HG02623 (cell line): Measurements from ENCODE around the gene SBDS.
"Not testable (repeated sequence)": the region's sequence is repeated elsewhere in the genome, so short reads cannot be mapped to it uniquely, and the experiment has no call there.

Experiments used
- ATAC-seq: cut with Tn5 transposase; IDR thresholded peaks from one replicate; pipeline ENCODE4 v1.9.1; 2021; ENCODE audit warnings: moderate library complexity; ENCODE audit not compliant: unreplicated experiment

SBDS gene

DNA sequence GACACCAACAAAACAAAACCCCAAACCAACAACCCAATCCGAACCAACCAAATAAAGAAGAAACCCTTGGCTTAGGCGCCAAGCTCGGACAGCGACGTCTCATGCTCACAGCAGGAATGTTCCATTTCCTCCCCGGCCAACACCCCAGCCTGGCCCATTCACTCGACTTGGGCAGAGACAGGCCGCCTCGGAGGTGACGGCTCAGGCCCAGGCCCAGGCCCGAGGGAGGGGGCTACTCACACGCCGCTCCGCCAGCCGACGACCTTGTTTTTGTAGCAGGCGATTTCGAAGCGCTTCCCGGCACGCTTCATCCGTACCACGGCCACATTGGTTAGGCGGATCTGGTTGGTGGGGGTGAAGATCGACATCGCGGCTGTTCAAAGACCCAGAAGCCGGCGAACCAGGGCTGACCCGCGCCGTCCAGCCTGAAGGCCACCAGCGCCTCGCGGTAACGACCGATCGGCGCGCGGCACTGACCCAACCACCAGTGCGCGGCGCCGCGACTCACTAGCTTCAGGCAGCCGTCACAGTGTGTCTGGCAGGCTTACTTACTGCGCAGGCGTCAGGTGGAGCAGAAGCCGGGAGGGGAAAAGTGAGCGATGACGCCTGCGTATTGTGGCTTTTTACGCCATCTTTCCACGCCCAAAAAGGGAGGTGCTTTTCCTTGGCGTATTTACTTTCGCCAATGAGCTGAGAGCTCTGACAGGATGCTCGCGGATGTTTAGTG, at the start of gene SBDS:
Gene SBDS (minus strand): TSS at position 537 of the 727 bp plus-strand sequence. CDS start 169 bp downstream, at position 368.
- ATAC-seq: peak; percentile 56

DNA sequence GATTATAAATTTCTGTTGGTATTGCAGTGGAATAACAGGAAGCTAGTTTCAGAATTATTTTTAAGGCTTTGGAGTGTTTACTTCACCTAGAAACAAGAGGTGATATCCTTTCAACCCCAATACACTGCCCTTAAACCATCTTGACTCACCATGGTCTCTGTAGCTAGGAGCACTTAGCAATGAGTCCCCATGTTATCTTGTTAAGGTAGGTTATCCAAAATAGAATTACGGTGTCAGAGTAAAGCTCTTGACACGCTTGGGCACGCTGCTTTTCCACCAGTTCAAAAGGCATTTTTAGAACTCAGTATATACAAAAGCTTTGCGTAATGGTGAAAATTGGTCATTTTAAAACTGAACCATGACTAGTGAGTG, 48.2 kb upstream of the SBDS start:
- not testable (repeated sequence) for ATAC-seq

GRCh38 chr7:67042781-67043558, 47.6 kb upstream of the SBDS start:
- not testable (repeated sequence) for ATAC-seq

GRCh38 chr7:67040832-67041231, 45.4 kb upstream of the SBDS start:
- not testable (repeated sequence) for ATAC-seq

DNA sequence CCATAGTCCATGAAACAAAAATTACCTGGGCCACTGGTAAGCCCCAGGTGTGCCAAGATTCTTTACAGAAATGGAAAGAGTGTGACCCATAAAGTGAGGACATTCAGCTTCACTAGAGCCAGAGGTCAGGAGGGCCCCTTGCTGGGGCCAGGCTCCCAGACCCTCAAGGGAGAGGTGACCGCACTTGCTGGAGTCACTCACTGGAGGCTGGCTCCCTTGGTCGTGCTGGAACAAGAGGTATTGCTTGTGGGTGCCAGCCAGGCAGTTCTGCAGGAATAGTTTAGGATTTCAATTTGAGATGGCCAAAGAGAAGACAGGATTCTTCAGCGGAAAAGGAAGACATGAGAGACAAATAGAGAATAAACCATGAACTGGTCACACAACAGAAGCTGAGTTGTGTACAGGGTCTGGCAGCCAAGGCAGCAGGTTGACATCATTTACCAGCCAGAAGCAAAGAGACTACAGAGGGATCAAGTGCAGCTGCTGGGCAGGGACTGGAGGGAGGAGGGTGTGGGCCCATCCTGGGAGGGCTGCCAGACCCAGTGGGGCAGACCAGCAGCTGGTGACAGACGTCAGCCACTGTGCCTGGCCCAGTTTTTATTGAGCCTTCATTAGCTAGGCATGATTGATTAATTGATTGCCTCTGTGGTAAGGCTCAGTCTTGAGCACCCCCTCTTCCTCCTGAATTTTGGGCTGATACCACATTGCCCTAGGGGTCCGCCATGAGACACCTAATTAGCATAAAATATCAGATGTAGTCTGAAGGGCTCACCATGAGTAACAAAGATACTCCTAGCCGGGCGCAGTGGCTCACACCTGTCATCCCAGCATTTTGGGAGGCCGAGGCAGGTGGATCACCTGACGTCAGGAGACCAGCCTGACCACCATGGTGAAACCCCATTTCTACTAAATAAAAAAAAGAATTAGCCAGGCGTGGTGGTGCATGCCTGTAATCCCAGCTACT, 41.3 kb upstream of the SBDS start:
- ATAC-seq: not testable (repeated sequence)

DNA sequence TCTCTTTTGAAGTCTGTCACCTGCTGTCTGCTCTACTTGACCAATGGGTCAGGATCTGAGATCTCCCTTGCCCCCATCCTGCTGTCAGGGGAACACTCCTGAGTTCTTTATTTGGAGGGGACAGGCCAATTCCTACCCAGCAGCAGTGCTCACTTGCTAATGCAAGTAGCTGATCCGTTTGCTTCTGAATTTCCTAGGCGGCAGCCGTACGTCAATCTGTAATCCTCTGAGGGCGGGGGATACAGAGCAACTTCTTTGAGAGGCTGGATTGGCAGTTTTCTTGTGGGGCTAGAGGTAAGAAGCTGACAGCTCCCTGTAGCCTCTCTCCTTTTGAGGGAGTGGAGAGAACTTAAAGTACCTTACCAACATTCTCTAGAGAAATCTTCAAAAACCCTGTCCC, 37.9 kb upstream of the SBDS start:
- no peak for ATAC-seq

DNA sequence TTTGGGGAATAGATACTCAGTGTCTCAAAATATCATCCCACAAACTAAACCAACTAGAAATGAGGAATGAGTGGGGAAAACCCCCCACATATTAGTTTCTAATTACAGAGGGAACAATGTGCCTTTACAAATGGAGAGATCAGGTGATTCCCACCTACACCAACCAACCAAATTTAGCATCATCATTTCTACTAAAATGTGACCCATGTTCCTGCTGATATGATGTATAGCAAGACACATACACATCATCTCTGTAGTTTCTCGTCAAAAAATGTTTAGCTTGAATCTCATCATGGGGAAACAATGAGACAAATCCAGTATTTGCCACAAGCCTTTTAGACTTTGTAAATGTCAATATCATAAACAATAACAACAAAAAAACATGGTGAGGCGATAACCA, 36.3 kb upstream of the SBDS start:
- ATAC-seq: not testable (repeated sequence)

DNA sequence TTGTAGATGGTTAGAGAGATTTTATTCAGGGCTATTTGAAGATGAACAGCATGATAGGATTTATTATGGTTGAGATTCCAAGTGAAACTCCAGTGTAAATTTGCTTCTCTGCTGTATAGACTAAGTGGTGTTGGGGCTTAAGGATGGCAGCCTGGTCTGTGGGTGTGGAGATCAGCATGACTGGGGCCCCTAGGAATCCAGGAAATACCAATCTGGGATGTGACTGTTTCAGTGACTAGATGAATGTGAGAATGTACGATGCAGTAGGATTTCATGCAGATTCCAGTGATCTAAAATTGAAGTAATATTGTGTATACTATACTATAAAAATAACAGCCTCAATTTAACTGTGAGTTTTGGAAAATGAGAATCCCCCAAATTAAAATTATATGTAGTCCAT, 30.1 kb upstream of the SBDS start:
- ATAC-seq: not testable (repeated sequence)

- ATAC-seq: no peak
Measured at GRCh38 chr7:67022511-67022910, 27.1 kb upstream of the SBDS start.

DNA sequence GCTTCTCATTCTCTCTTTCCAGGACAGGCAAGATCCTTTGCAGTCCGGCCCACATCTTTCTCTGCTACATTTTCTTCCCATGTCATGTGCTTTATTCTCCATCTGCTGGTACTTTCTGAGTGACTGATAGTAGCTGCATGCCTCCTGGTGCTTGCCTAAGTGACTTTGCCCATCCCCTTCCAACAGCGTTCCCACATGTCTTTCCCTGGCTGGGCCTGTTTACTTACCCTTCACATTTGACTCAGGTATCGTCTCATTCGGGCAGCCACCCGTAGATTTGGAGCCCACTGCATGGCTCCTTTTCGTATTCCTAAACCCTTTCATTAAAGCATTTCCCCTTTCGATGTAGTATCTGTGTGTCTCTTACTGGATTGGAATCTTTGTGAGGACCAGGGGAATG, 25.9 kb upstream of the SBDS start:
- no peak for ATAC-seq

DNA sequence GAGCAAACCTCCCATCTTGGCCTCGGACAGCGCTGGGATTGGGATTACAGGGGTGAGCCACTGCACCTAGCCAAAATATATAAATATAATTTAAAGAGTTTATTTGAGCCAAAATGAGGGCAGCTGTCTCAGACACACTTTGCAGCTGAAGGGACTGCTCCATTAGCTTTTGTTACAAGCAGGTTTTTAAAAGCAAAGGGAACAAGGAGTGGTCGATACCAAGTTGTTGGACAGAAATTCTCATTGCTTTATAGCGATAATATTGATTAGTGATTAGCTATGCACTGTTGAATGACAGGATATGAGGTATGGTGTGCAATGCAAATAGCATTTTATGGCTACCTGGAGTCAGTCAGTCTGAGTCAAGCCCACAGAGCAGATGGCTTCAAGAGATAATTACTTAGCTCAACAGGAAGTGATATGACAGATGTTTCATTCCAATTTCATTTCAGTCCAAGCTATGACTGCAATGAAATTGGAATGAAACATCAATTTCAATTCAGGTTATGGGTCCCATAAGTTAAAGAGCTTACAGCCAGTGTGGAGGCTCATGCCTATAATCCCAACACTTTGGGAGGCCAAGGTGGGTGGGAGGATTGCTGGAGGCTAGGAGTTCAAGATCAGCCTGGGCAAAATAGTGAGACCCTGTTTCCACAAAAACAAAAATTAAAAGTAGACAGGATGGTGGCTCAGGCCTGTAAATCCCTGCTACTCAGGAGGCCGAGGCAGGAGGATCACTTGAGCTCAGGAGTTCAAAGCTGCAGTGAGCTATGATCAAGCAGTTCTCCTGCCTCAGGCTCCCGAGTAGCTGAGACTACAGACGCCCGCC, 24.4 kb upstream of the SBDS start:
- ATAC-seq: no peak

- ATAC-seq: no peak
Measured at GRCh38 chr7:67018940-67019339, 23.6 kb upstream of the SBDS start.

DNA sequence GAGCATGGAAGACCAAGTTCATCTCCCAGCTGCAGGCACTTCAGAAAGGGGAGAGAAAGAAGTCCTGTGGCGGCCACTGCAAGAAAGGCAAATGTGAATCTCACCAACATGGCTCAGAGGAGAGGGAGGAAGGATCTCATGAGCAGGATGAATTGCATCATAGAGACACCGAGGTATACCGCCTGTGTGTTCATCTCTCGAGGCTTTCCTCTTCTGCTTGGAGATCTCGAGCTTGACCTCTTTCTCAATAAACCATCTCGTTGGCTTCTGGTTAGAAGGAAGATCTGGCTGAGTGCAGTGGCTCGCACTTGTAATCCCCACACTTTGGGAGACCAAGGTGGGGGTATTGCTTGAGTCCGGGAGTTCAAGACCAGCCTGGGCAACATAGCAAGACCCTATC, 22.6 kb upstream of the SBDS start:
- ATAC-seq: not testable (repeated sequence)

GRCh38 chr7:67014076-67014622, 18.8 kb upstream of the SBDS start:
- not testable (repeated sequence) for ATAC-seq

GRCh38 chr7:67009677-67010076, 14.3 kb upstream of the SBDS start:
- ATAC-seq: not testable (repeated sequence)

GRCh38 chr7:67008260-67008659, 12.9 kb upstream of the SBDS start:
- ATAC-seq: no peak

- no peak for ATAC-seq
Measured at GRCh38 chr7:67006965-67007364, 11.6 kb upstream of the SBDS start.

DNA sequence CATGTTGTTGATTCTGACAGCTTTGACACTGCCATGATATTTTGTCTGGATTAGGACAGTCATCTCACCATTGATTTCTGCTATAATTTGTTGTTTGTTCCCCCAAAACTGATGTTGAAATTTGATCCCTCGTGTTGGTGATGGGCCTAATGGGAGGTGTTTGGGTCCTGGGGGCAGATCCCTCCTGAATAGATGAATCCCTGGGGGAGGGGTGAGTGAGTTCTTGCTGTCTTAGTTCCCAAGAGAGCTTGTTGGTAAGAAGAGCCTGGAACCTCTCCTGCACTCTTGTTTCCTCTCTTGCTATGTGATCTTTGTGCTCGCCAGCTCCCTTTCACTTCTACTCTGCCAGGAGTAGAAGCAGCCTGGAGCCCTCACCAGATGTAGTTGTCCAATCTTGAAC, 8.8 kb upstream of the SBDS start:
- not testable (repeated sequence) for ATAC-seq

- ATAC-seq: not testable (repeated sequence)
Measured at GRCh38 chr7:67000601-67001258, 5.3 kb upstream of the SBDS start.
